NB4 (cell line): ENCODE results near the gene PRKD1.

ENCODE experiments used
- DNase-seq: peaks from one replicate; pipeline ENCODE4 v3.0.0; 2010; ENCODE audit warnings: low read depth
- H3K4me3 ChIP-seq: one replicate; pipeline ENCODE4 v1.5.1; 2011; ENCODE audit warnings: mild to moderate bottlenecking, low read depth, low read length, moderate library complexity
- MYC ChIP-seq: IDR thresholded peaks from 2 replicates; pipeline ENCODE4 v1.6.1; 2011; ENCODE audit warnings: low read depth, low read length
- POLR2A ChIP-seq: IDR thresholded peaks from 2 replicates; pipeline ENCODE4 v1.6.1; 2011; ENCODE audit warnings: mild to moderate bottlenecking; ENCODE audit not compliant: insufficient read length; ENCODE audit errors: extremely low read depth
- TF ChIP-seq, protein P1 (sequence below): IDR thresholded peaks from 2 replicates; pipeline ENCODE4 v1.6.1; 2011; ENCODE audit warnings: low read depth, low read length
- TF ChIP-seq, protein P2 (sequence below): IDR thresholded peaks from one replicate; pipeline ENCODE4 v1.5.1; 2012; ENCODE audit warnings: low read depth, low read length

PRKD1 gene

GRCh38 chr14:29637411-29637810 is 290.2 kb downstream of the PRKD1 start:
- no peak for DNase-seq

DNA sequence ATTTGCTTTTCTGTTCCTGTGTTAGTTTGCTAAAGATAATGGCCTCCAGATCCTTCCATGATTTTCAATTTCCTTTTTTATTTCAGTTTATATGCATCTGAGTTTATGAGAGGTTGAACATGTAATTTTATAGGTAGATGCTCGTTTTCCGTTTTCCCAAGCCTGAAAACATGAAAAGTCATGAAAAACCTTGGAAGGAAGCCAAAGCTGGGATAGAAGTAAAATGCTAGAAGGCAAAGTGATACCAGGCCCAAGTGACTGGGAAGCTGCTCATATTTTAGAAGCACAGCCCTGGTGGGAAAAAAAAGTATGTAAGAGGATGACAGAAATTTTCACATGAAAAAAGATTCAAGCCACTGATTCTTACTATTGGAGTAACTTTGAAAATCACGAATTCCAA is 290.8 kb downstream of the PRKD1 start:
- H3K4me3 ChIP-seq = no peak overlapping the region
- no peak for TF ChIP-seq POLR2A
- no peak for TF ChIP-seq MYC
- TF ChIP-seq, protein P1, sequence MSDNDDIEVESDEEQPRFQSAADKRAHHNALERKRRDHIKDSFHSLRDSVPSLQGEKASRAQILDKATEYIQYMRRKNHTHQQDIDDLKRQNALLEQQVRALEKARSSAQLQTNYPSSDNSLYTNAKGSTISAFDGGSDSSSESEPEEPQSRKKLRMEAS = no peak
- TF ChIP-seq, protein P2, sequence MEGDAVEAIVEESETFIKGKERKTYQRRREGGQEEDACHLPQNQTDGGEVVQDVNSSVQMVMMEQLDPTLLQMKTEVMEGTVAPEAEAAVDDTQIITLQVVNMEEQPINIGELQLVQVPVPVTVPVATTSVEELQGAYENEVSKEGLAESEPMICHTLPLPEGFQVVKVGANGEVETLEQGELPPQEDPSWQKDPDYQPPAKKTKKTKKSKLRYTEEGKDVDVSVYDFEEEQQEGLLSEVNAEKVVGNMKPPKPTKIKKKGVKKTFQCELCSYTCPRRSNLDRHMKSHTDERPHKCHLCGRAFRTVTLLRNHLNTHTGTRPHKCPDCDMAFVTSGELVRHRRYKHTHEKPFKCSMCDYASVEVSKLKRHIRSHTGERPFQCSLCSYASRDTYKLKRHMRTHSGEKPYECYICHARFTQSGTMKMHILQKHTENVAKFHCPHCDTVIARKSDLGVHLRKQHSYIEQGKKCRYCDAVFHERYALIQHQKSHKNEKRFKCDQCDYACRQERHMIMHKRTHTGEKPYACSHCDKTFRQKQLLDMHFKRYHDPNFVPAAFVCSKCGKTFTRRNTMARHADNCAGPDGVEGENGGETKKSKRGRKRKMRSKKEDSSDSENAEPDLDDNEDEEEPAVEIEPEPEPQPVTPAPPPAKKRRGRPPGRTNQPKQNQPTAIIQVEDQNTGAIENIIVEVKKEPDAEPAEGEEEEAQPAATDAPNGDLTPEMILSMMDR = no peak
- DNase-seq = no peak

More at GRCh38 chr14:29637411-29637810, 290.2 kb downstream of the PRKD1 start:
- H3K4me3 ChIP-seq = no peak overlapping the region
- TF ChIP-seq POLR2A (no peak), MYC (no peak)
- TF ChIP-seq, protein P1 = no peak
- TF ChIP-seq, protein P2 = no peak

DNA sequence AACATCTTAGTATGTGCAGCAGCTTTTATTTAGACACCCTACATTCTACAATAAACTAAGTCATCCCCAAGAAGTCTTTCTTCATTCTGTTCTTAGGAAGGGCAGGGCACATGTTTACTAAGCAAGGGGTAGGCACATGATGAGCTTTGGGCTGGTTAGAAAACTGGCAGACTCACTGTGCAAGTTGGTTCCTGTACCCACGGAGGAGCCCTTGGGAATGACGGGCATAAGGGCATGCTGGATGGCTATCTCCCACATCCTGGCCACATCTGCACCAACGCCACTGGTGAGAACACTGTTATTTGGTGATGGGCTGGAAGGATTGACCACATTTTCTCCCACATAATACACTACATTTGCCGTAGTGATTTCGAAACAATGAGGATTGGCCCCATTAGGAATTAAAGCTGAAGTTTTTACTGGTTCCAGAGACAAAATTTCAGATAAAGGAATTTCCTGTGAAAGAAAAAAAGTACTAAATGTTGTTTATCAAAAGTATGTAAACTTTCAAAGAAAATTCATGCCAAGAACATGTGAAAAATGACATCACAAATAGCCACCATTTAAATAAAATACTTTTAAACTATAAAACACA is 297.0 kb downstream of the PRKD1 start:
- DNase-seq = no peak
- TF ChIP-seq, protein P1 = no peak
- TF ChIP-seq, protein P2 = no peak
- TF ChIP-seq MYC (no peak), POLR2A (no peak)
- H3K4me3 ChIP-seq = no peak overlapping the region

- DNase-seq = no peak
- TF ChIP-seq, protein P2 = no peak
- no peak for TF ChIP-seq POLR2A
- TF ChIP-seq MYC = no peak
- TF ChIP-seq, protein P1 = no peak
- H3K4me3 ChIP-seq = no peak overlapping the region
Observed at GRCh38 chr14:29629839-29630238, 297.8 kb downstream of the PRKD1 start.

DNA sequence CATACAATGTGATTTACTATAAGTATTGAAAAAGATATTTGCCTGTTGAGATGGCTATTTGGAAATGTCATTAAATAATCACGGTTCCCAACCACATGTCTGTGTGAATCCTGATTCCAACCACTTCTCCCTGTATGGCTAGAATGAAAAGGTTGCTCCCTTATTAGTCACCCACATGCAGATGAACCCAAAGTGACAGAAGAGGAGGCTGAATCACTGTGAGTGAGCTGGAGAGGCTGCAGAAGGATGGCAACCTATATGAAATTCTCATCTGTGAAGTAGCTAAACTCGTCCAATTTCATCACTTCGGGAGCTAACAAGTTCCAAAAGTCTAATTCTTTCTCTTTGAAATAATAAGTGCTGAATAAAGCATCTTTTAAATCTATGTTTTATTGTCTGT is 300.5 kb downstream of the PRKD1 start:
- no peak overlapping the region for H3K4me3 ChIP-seq
- no peak for DNase-seq
- TF ChIP-seq, protein P1 = no peak
- TF ChIP-seq, protein P2 = no peak
- no peak for TF ChIP-seq POLR2A
- no peak for TF ChIP-seq MYC
